Keratinocyte (primary cell): ENCODE data around the gene ATAD3A. TPM values are rescaled to one million over a fixed set of nuclear protein-coding genes. Genes with fewer than 3 reads are reported as not detected.
"Not testable (repeated sequence)": the region's sequence is repeated elsewhere in the genome, so short reads cannot be mapped to it uniquely, and the experiment has no call there.

Source experiments
- DNase-seq: peaks from one replicate; pipeline ENCODE4 v3.0.0-alpha.2; 2011; ENCODE audit warnings: low read depth, missing footprints, low spot score
- FAIRE-seq: peaks from 2 replicates; lab custom pipeline; 2011; peaks lifted over from hg19 to GRCh38; lab: Jason Lieb, UNC
- H2AFZ ChIP-seq: 2 replicates; pipeline ENCODE4 v1.6.0; 2012; ENCODE audit warnings: low read length, control low read depth, inconsistent platforms; ENCODE audit not compliant: control insufficient read depth
- H3K27ac ChIP-seq: 2 replicates; pipeline ENCODE4 v1.5.1; 2011; ENCODE audit warnings: low read length; ENCODE audit not compliant: control insufficient read depth, insufficient read depth
- H3K27me3 ChIP-seq: 3 replicates; pipeline ENCODE4 v1.6.0; 2011; ENCODE audit warnings: low read length; ENCODE audit not compliant: control insufficient read depth, insufficient read depth; ENCODE audit errors: extremely low read depth
- H3K36me3 ChIP-seq, 2 experiments: 2 replicates in 1 of 2; 3 replicates in 1 of 2; pipeline ENCODE4 v1.5.1; 2011; ENCODE audit warnings: low read length in 2 of 2, mild to moderate bottlenecking in 1 of 2; ENCODE audit not compliant: control insufficient read depth in 2 of 2, insufficient read depth in 2 of 2; ENCODE audit errors: extremely low read depth in 1 of 2
- H3K4me1 ChIP-seq: 3 replicates; pipeline ENCODE4 v1.5.1; 2011; ENCODE audit warnings: low read length; ENCODE audit not compliant: control insufficient read depth, insufficient read depth; ENCODE audit errors: extremely low read depth
- H3K4me2 ChIP-seq: 3 replicates; pipeline ENCODE4 v1.6.0; 2011; ENCODE audit warnings: low read depth, low read length; ENCODE audit not compliant: control insufficient read depth, insufficient read depth; ENCODE audit errors: extremely low read depth
- H3K4me3 ChIP-seq, 3 experiments: fragments of 200-600 bp in 1 of 3; sonication (generic) in 1 of 3; 2 replicates in 2 of 3; 3 replicates in 1 of 3; pipeline ENCODE4 v1.5.1; 2011 to 2016; ENCODE audit warnings: low read length in 3 of 3, mild to moderate bottlenecking in 3 of 3, control low read depth in 2 of 3, inconsistent platforms in 1 of 3, low read depth in 1 of 3, mixed read lengths in 1 of 3, mixed run types in 1 of 3, moderate library complexity in 1 of 3; ENCODE audit not compliant: control insufficient read depth in 2 of 3, insufficient read depth in 2 of 3; ENCODE audit errors: extremely low read depth in 1 of 3
- H3K79me2 ChIP-seq: 2 replicates; pipeline ENCODE4 v1.6.0; 2012; ENCODE audit warnings: low read length; ENCODE audit not compliant: control insufficient read depth, insufficient read depth
- H3K9ac ChIP-seq: 3 replicates; pipeline ENCODE4 v1.6.0; 2011; ENCODE audit warnings: low read length; ENCODE audit not compliant: control insufficient read depth, insufficient read depth; ENCODE audit errors: extremely low read depth
- H3K9me1 ChIP-seq: 3 replicates; pipeline ENCODE4 v1.6.0; 2011; ENCODE audit warnings: low read length; ENCODE audit not compliant: control insufficient read depth, insufficient read depth; ENCODE audit errors: extremely low read depth
- H3K9me3 ChIP-seq: 2 replicates; pipeline ENCODE4 v1.5.1; 2012; ENCODE audit warnings: low read depth, low read length; ENCODE audit not compliant: control insufficient read depth
- H4K20me1 ChIP-seq: 3 replicates; pipeline ENCODE4 v1.6.0; 2011; ENCODE audit warnings: low read length; ENCODE audit not compliant: control insufficient read depth, insufficient read depth; ENCODE audit errors: extremely low read depth
- EZH2 ChIP-seq: IDR thresholded peaks from one replicate; pipeline ENCODE4 v1.6.1; 2012; ENCODE audit warnings: inconsistent platforms, mild to moderate bottlenecking, low read length, moderate library complexity
- dilution Hi-C: fragments of 300-500 bp; cut with MboI; formaldehyde crosslinking; loops from one replicate; pipeline ENCODE4 v1.7.0; 2020; ENCODE audit warnings: low sequenced_read_pairs; ENCODE audit not compliant: extremely low pct_ligation_motif_present
- polyA plus RNA-seq, 5 experiments: library from polyadenylated mRNA; depleted of rRNA in 3 of 5; stranded (reverse) in 3 of 5; stranded (forward) in 1 of 5; unstranded in 1 of 5; fragments of >200 nt; gene quantifications; 1 replicate in 1 of 5; 2 replicates in 3 of 5; 3 replicates in 1 of 5; pipeline versions ENCODE4 v1.2.1 to v1.2.3, GENCODE V29; 2011 to 2012; ENCODE audit warnings: missing spikeins in 2 of 5, low read depth in 1 of 5, low replicate concordance in 1 of 5
- TF ChIP-seq, protein P1 (sequence below), 3 experiments: IDR thresholded peaks in 1 of 3; conservative IDR thresholded peaks in 1 of 3; optimal IDR thresholded peaks in 1 of 3; 2 replicates in 2 of 3; 3 replicates in 1 of 3; pipeline versions ENCODE3 to v1.5.1; 2011; ENCODE audit warnings: low read length in 3 of 3, mild to moderate bottlenecking in 3 of 3, moderate library complexity in 2 of 3, control low read depth in 1 of 3, inconsistent platforms in 1 of 3; ENCODE audit not compliant: insufficient read depth in 2 of 3; ENCODE audit errors: extremely low read depth in 1 of 3

The ATAD3A gene
- polyA plus RNA-seq, 1 donor (not counting 4 experiments of a cell fraction or from before 2014, with no cell fraction given), result 19.9 TPM

DNA sequence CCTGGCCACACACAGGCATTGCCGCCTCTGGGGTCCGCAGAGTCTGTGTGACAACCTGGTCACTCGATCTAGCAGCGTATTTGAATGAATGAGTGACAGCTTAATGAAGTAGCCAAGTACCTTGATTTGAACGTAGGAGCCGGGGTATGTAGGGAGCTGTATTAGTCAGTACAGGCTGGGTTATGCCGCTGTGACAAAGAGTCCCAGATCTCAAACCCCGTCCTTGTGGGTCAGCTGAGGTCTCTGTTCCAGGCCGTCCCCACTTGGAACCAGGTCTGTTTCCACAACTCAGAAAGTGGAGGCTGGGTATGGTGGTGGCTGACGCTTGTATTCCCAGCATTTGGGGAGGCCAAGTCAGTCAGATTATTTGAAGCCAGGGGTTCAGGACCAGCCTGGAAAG is 20.4 kb upstream of the ATAD3A start:
- TF ChIP-seq, protein P1, sequence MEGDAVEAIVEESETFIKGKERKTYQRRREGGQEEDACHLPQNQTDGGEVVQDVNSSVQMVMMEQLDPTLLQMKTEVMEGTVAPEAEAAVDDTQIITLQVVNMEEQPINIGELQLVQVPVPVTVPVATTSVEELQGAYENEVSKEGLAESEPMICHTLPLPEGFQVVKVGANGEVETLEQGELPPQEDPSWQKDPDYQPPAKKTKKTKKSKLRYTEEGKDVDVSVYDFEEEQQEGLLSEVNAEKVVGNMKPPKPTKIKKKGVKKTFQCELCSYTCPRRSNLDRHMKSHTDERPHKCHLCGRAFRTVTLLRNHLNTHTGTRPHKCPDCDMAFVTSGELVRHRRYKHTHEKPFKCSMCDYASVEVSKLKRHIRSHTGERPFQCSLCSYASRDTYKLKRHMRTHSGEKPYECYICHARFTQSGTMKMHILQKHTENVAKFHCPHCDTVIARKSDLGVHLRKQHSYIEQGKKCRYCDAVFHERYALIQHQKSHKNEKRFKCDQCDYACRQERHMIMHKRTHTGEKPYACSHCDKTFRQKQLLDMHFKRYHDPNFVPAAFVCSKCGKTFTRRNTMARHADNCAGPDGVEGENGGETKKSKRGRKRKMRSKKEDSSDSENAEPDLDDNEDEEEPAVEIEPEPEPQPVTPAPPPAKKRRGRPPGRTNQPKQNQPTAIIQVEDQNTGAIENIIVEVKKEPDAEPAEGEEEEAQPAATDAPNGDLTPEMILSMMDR (optimal IDR thresholded peaks at IDR 0.05 in 1 of 3, IDR thresholded peaks at IDR 0.05 in 1 of 3, conservative IDR thresholded peaks at IDR 0.05 in 1 of 3; ENCODE audit: extremely low read depth in 1 of 3, insufficient read depth in 2 of 3, low read length in 3 of 3), result no peak
- no peak for TF ChIP-seq EZH2
- FAIRE-seq (no peak), DNase-seq (no peak)
- Histone ChIP-seq H2AFZ (no peak overlapping the region), H3K9ac (no peak overlapping the region), H3K4me3 (no peak overlapping the region), H3K4me1 (no peaks in the 10 kb centered on the region), H3K9me3 (no peaks in the 10 kb centered on the region), H3K79me2 (no peaks in the 10 kb centered on the region), H3K9me1 (no peaks in the 10 kb centered on the region), H3K27ac (no peak overlapping the region), H3K36me3 (peaks cover 30 to 46% of the 10 kb centered on the region in 2 experiments), H3K27me3 (no peaks in the 10 kb centered on the region), H4K20me1 (no peaks in the 10 kb centered on the region), H3K4me2 (no peak overlapping the region)
- dilution Hi-C loops, result no loop called here

DNA sequence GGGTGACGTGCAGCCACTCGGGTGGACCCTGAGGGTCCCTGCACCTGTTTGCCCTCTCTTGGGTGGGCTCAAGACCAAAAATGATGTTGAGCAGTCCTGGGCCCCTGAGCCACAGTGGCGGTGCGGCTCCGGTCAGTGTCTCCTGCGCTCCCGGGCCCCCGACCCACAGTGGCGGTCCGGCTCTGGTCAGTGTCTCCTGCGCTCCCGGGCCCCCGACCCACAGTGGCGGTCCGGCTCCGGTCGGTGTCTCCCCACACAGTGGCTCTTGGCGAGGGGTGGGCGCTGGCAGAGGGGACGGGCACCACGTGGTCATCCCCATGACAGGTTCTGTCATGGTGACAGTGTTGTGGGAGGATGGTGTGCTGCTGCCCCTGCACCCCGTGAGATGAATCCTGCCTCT is 17.7 kb upstream of the ATAD3A start:
- FAIRE-seq, H3K9me1 ChIP-seq, H3K9ac ChIP-seq, H3K4me1 ChIP-seq, H3K4me2 ChIP-seq, H3K27me3 ChIP-seq, H3K9me3 ChIP-seq, H2AFZ ChIP-seq, H4K20me1 ChIP-seq, H3K27ac ChIP-seq, dilution Hi-C loops, H3K4me3 ChIP-seq, H3K79me2 ChIP-seq, DNase-seq: not testable (repeated sequence)
- peaks cover 19 to 30% of the 10 kb centered on the region in 2 experiments for H3K36me3 ChIP-seq

DNA sequence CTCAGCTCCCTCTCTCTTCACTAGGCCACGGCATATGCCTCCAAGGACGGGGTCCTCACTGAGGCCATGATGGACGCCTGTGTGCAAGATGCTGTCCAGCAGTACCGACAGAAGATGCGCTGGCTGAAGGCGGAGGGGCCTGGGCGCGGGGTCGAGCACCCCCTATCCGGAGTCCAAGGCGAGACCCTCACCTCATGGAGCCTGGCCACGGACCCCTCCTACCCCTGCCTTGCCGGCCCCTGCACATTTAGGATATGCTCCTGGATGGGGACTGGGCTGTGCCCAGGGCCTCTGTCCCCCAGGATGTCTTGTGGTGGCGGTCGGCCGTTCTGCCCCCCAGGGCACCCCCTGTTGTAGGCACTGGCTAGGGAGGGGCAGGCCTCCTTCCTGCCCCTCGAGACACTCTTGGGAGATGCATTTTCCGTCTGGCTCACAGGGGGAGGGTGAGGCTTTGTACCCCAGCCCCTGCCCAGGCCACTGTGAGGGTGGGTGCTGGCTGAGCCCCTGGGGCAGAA is 16.4 kb upstream of the ATAD3A start:
- FAIRE-seq, H3K4me2 ChIP-seq, H3K4me3 ChIP-seq, dilution Hi-C loops, H3K9me3 ChIP-seq, H3K27ac ChIP-seq, H2AFZ ChIP-seq, H3K9ac ChIP-seq, H3K79me2 ChIP-seq, H3K9me1 ChIP-seq, H3K4me1 ChIP-seq, DNase-seq, H3K27me3 ChIP-seq, H4K20me1 ChIP-seq: not testable (repeated sequence)
- H3K36me3 ChIP-seq, result peaks cover 19 to 23% of the 10 kb centered on the region in 2 experiments
